Measurements from ENCODE around the gene CASK. TPM values are rescaled to one million over a fixed set of nuclear protein-coding genes. Genes with fewer than 3 reads are reported as not detected.

CASK gene
- total and polyA plus RNA-seq, 4 donors: 3.6 to 14.8 (median 6.2) TPM

DNA sequence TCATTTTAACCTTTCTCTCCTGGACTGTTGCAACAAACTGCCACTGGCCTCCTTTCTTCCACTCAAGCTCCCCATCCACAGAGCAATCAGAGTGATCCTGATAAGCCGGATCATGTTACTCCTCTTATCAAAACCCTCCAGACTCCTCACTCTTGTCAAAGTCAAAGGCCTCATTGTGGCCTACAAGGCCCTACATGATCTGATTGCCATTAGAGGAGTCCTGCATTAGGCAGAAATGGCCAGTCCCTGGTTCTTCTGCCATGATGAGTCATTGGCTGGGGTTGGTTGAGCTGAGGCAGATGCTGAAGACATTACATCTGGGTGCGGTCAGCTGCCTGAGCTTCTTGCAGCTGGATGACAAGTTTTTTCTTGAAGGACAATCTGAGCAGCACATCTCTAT lies 32.7 kb upstream of the CASK start:
- Histone ChIP-seq H3K27me3 (ENCODE audit: control insufficient read depth in 4 of 4, insufficient read depth in 4 of 4, low read length in 3 of 4) (no peaks in the 10 kb centered on the region), H3K27ac (ENCODE audit: low read depth in 1 of 2, low read length in 2 of 2) (no peak overlapping the region), H3K36me3 (ENCODE audit: control insufficient read depth in 4 of 4, insufficient read depth in 3 of 4, low read depth in 1 of 4, low read length in 3 of 4) (no peaks in the 10 kb centered on the region), H3K4me1 (ENCODE audit: control insufficient read depth in 4 of 4, insufficient read depth in 4 of 4, low read length in 3 of 4) (no peaks in the 10 kb centered on the region), H3K9me3 (ENCODE audit: control insufficient read depth in 4 of 4, low read length in 3 of 4) (no peaks in the 10 kb centered on the region), H3K9ac (ENCODE audit: low read depth in 1 of 2, low read length in 2 of 2) (no peak overlapping the region), H3K4me3 (ENCODE audit: low read depth in 1 of 3, low read length in 3 of 3) (no peak overlapping the region)
- DNase-seq (ENCODE audit: low spot score): no peak
- 91% methylated on average over 2 of the region's 2 CpGs for WGBS
- TF ChIP-seq FOXA1 (IDR thresholded peaks at IDR 0.05): no peak
- no peak for TF ChIP-seq JUND (IDR thresholded peaks at IDR 0.05)
- no peak for TF ChIP-seq NR2F2 (IDR thresholded peaks at IDR 0.05)
- TF ChIP-seq EGR1 (IDR thresholded peaks at IDR 0.05; ENCODE audit: low read depth in 2 of 2): no peak
- TF ChIP-seq, protein P1, sequence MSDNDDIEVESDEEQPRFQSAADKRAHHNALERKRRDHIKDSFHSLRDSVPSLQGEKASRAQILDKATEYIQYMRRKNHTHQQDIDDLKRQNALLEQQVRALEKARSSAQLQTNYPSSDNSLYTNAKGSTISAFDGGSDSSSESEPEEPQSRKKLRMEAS (IDR thresholded peaks at IDR 0.05): no peak
- TF ChIP-seq, protein P2, sequence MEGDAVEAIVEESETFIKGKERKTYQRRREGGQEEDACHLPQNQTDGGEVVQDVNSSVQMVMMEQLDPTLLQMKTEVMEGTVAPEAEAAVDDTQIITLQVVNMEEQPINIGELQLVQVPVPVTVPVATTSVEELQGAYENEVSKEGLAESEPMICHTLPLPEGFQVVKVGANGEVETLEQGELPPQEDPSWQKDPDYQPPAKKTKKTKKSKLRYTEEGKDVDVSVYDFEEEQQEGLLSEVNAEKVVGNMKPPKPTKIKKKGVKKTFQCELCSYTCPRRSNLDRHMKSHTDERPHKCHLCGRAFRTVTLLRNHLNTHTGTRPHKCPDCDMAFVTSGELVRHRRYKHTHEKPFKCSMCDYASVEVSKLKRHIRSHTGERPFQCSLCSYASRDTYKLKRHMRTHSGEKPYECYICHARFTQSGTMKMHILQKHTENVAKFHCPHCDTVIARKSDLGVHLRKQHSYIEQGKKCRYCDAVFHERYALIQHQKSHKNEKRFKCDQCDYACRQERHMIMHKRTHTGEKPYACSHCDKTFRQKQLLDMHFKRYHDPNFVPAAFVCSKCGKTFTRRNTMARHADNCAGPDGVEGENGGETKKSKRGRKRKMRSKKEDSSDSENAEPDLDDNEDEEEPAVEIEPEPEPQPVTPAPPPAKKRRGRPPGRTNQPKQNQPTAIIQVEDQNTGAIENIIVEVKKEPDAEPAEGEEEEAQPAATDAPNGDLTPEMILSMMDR (IDR thresholded peaks at IDR 0.05; ENCODE audit: low read depth, low read length, missing input control): no peak
- TF ChIP-seq, protein P3, sequence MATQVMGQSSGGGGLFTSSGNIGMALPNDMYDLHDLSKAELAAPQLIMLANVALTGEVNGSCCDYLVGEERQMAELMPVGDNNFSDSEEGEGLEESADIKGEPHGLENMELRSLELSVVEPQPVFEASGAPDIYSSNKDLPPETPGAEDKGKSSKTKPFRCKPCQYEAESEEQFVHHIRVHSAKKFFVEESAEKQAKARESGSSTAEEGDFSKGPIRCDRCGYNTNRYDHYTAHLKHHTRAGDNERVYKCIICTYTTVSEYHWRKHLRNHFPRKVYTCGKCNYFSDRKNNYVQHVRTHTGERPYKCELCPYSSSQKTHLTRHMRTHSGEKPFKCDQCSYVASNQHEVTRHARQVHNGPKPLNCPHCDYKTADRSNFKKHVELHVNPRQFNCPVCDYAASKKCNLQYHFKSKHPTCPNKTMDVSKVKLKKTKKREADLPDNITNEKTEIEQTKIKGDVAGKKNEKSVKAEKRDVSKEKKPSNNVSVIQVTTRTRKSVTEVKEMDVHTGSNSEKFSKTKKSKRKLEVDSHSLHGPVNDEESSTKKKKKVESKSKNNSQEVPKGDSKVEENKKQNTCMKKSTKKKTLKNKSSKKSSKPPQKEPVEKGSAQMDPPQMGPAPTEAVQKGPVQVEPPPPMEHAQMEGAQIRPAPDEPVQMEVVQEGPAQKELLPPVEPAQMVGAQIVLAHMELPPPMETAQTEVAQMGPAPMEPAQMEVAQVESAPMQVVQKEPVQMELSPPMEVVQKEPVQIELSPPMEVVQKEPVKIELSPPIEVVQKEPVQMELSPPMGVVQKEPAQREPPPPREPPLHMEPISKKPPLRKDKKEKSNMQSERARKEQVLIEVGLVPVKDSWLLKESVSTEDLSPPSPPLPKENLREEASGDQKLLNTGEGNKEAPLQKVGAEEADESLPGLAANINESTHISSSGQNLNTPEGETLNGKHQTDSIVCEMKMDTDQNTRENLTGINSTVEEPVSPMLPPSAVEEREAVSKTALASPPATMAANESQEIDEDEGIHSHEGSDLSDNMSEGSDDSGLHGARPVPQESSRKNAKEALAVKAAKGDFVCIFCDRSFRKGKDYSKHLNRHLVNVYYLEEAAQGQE (IDR thresholded peaks at IDR 0.05): no peak

DNA sequence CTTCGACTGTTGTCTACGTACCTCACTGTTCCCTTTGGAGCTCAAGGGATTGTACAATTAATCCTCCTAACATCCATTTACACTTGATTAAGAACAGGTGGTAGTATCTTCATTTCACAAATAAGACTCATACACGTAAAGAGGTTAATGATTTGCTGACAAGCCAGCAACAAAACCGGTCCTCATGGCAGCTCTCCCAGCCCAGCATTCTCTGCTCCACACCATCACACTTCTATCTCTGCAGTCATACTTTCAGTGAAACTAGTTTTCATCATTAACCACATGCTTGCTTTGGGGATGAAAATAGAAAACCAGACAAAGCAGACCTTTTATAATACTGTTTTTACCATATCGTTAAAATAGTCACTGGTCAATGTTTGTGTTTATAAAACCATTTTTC lies 28.7 kb upstream of the CASK start:
- no peak overlapping the region for H3K4me3 ChIP-seq (ENCODE audit: low read depth in 1 of 3, low read length in 3 of 3)
- H3K9ac ChIP-seq (ENCODE audit: low read depth in 1 of 2, low read length in 2 of 2): no peak overlapping the region
- H3K36me3 ChIP-seq (ENCODE audit: control insufficient read depth in 4 of 4, insufficient read depth in 3 of 4, low read depth in 1 of 4, low read length in 3 of 4): no peaks in the 10 kb centered on the region
- H3K9me3 ChIP-seq (ENCODE audit: control insufficient read depth in 4 of 4, low read length in 3 of 4): no peaks in the 10 kb centered on the region
- H3K27me3 ChIP-seq (ENCODE audit: control insufficient read depth in 4 of 4, insufficient read depth in 4 of 4, low read length in 3 of 4): no peaks in the 10 kb centered on the region
- no peak for TF ChIP-seq HNF4A (conservative IDR thresholded peaks at IDR 0.05)
- TF ChIP-seq EGR1 (IDR thresholded peaks at IDR 0.05; ENCODE audit: low read depth in 2 of 2): no peak
- TF ChIP-seq RAD21 (IDR thresholded peaks at IDR 0.05): no peak
- no peak for TF ChIP-seq SP1 (IDR thresholded peaks at IDR 0.05)
- no peak for TF ChIP-seq YY1 (IDR thresholded peaks at IDR 0.05)
- TF ChIP-seq, protein P3 (IDR thresholded peaks at IDR 0.05): no peak
- TF ChIP-seq, protein P4, sequence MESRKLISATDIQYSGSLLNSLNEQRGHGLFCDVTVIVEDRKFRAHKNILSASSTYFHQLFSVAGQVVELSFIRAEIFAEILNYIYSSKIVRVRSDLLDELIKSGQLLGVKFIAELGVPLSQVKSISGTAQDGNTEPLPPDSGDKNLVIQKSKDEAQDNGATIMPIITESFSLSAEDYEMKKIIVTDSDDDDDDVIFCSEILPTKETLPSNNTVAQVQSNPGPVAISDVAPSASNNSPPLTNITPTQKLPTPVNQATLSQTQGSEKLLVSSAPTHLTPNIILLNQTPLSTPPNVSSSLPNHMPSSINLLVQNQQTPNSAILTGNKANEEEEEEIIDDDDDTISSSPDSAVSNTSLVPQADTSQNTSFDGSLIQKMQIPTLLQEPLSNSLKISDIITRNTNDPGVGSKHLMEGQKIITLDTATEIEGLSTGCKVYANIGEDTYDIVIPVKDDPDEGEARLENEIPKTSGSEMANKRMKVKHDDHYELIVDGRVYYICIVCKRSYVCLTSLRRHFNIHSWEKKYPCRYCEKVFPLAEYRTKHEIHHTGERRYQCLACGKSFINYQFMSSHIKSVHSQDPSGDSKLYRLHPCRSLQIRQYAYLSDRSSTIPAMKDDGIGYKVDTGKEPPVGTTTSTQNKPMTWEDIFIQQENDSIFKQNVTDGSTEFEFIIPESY (IDR thresholded peaks at IDR 0.05): no peak
- no peak for TF ChIP-seq FOXA1 (IDR thresholded peaks at IDR 0.05)
- no peak for TF ChIP-seq TAF1 (conservative IDR thresholded peaks at IDR 0.05)
- no peak for TF ChIP-seq RXRA (IDR thresholded peaks at IDR 0.05)
- TF ChIP-seq, protein P2 (IDR thresholded peaks at IDR 0.05; ENCODE audit: low read depth, low read length, missing input control): no peak
- no peak for TF ChIP-seq NR2F2 (IDR thresholded peaks at IDR 0.05)
- no peak for TF ChIP-seq HNF4G (IDR thresholded peaks at IDR 0.05)
- no peak for TF ChIP-seq FOXA2 (IDR thresholded peaks at IDR 0.05)
- TF ChIP-seq, protein P5, sequence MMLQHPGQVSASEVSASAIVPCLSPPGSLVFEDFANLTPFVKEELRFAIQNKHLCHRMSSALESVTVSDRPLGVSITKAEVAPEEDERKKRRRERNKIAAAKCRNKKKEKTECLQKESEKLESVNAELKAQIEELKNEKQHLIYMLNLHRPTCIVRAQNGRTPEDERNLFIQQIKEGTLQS (IDR thresholded peaks at IDR 0.05): no peak
- TF ChIP-seq, protein P1 (IDR thresholded peaks at IDR 0.05): no peak
- no peak for TF ChIP-seq JUND (IDR thresholded peaks at IDR 0.05)
- no peak for TF ChIP-seq GABPA (IDR thresholded peaks at IDR 0.05 in 1 of 2, conservative IDR thresholded peaks at IDR 0.05 in 1 of 2)
- DNase-seq (ENCODE audit: low spot score): no peak
- H3K4me1 ChIP-seq (ENCODE audit: control insufficient read depth in 4 of 4, insufficient read depth in 4 of 4, low read length in 3 of 4): no peaks in the 10 kb centered on the region
- no peak overlapping the region for H3K27ac ChIP-seq (ENCODE audit: low read depth in 1 of 2, low read length in 2 of 2)
- 67% methylated on average over 5 of the region's 5 CpGs for WGBS
